GM19238 (cell line): Measurements from ENCODE around the gene COL13A1.
A peak's percentile ranks its signal among the peaks of the same experiment; 100 is the strongest.

Source experiments
- DNase-seq: peaks from one replicate; pipeline ENCODE4 v3.0.0; 2011; ENCODE audit warnings: low spot score; ENCODE audit not compliant: insufficient read length

Gene COL13A1

GRCh38 chr10:69791812-69792211 is 9.9 kb upstream of the COL13A1 start:
- DNase-seq, result no peak

GRCh38 chr10:69792341-69792740 is 9.4 kb upstream of the COL13A1 start:
- no peak for DNase-seq

- DNase-seq, result no peak
These were observed 7.0 kb upstream of the COL13A1 start for GRCh38 chr10:69794673-69795072.

GRCh38 chr10:69795242-69795934 is 6.3 kb upstream of the COL13A1 start:
- no peak for DNase-seq

GRCh38 chr10:69797959-69798358 is 3.7 kb upstream of the COL13A1 start:
- no peak for DNase-seq

- DNase-seq, result peak; percentile 22
These were observed 1.6 kb upstream of the COL13A1 start for GRCh38 chr10:69800109-69800508.

- no peak for DNase-seq
These were observed 1.0 kb upstream of the COL13A1 start for GRCh38 chr10:69800665-69801064.

- no peak for DNase-seq
These were observed 642 bp upstream of the COL13A1 start for GRCh38 chr10:69801094-69801433.

- DNase-seq, result no peak
These were observed 887 bp downstream of the COL13A1 start for GRCh38 chr10:69802424-69803161.

- DNase-seq, result no peak
These were observed 2.1 kb downstream of the COL13A1 start for GRCh38 chr10:69803809-69804208.

GRCh38 chr10:69804775-69805174 is 3.1 kb downstream of the COL13A1 start:
- no peak for DNase-seq

GRCh38 chr10:69807122-69807521 is 5.4 kb downstream of the COL13A1 start:
- DNase-seq, result no peak

- DNase-seq, result no peak
These were observed 6.0 kb downstream of the COL13A1 start for GRCh38 chr10:69807696-69808095.

- no peak for DNase-seq
These were observed 7.6 kb downstream of the COL13A1 start for GRCh38 chr10:69809318-69809717.

GRCh38 chr10:69810097-69810496 is 8.4 kb downstream of the COL13A1 start:
- DNase-seq, result no peak

- no peak for DNase-seq
These were observed 9.1 kb downstream of the COL13A1 start for GRCh38 chr10:69810675-69811397.

- DNase-seq, result no peak
These were observed 11.9 kb downstream of the COL13A1 start for GRCh38 chr10:69813632-69814031.

- no peak for DNase-seq
These were observed 12.5 kb downstream of the COL13A1 start for GRCh38 chr10:69814251-69814650.

GRCh38 chr10:69815104-69815503 is 13.4 kb downstream of the COL13A1 start:
- DNase-seq, result no peak

- no peak for DNase-seq
These were observed 14.8 kb downstream of the COL13A1 start for GRCh38 chr10:69816521-69816920.

GRCh38 chr10:69817078-69817581 is 15.4 kb downstream of the COL13A1 start:
- no peak for DNase-seq

GRCh38 chr10:69818676-69819239 is 17.1 kb downstream of the COL13A1 start:
- DNase-seq, result no peak
